PC-3 (cell line): Measurements from ENCODE around the gene RPS6KC1. TPM values are rescaled to one million over a fixed set of nuclear protein-coding genes. Genes with fewer than 3 reads are reported as not detected.
"Not testable (repeated sequence)": the region's sequence is repeated elsewhere in the genome, so short reads cannot be mapped to it uniquely, and the experiment has no call there.

Experiments
- ATAC-seq: fragments of 200-7000 bp; cut with Tn5 transposase; 2 replicates; pipeline ENCODE4 v1.9.1; 2020; ENCODE audit warnings: mild to moderate bottlenecking, moderate library complexity
- BruUV-seq: library from RNA; stranded (reverse); fragments of 400-500 nt; replicated peaks from 2 replicates; lab custom pipeline; 2021; lab: Mats Ljungman, UMichigan
- CTCF ChIA-PET: fragments of 300-600 bp; sonication (Branson Sonifier 250); formaldehyde crosslinking; loops from one replicate; lab custom pipeline; 2022; ENCODE audit warnings: antibody characterized with exemption; lab: Charles Lee
- POLR2A ChIA-PET: fragments of 300-600 bp; sonication (Branson Sonifier 250); formaldehyde crosslinking; loops from one replicate; lab custom pipeline; 2022; ENCODE audit warnings: antibody characterized with exemption; ENCODE audit not compliant: unreplicated experiment; lab: Charles Lee
- DNase-seq: peaks from one replicate; pipeline ENCODE4 v3.0.0-alpha.2; 2015
- H2AFZ ChIP-seq: fragments of 300-600 bp; sonication (generic); 2 replicates; pipeline ENCODE4 v1.6.0; 2016; ENCODE audit warnings: antibody characterized with exemption, low read length
- H3F3A ChIP-seq: fragments of 300-600 bp; sonication (generic); one replicate; pipeline ENCODE4 v1.6.0; 2017; ENCODE audit warnings: antibody characterized with exemption, low read length, control low read depth, mild to moderate bottlenecking; ENCODE audit not compliant: unreplicated experiment
- H3K27ac ChIP-seq: fragments of 300-600 bp; sonication (generic); 2 replicates; pipeline ENCODE4 v1.5.1; 2016; ENCODE audit warnings: mild to moderate bottlenecking, low read length
- H3K27me3 ChIP-seq: fragments of 300-600 bp; sonication (generic); 2 replicates; pipeline ENCODE4 v1.6.1; 2016; ENCODE audit warnings: low read length, mixed read lengths
- H3K36me3 ChIP-seq: fragments of 300-600 bp; sonication (generic); 2 replicates; pipeline ENCODE4 v1.6.1; 2016; ENCODE audit warnings: low read depth, mixed run types, low read length, mixed read lengths
- H3K4me1 ChIP-seq: fragments of 300-600 bp; sonication (generic); 2 replicates; pipeline ENCODE4 v1.5.1; 2016; ENCODE audit warnings: low read length; ENCODE audit not compliant: insufficient read depth
- H3K4me2 ChIP-seq: fragments of 300-600 bp; sonication (generic); 2 replicates; pipeline ENCODE4 v1.6.0; 2016; ENCODE audit warnings: low read length
- H3K4me3 ChIP-seq: fragments of 300-600 bp; sonication (generic); 2 replicates; pipeline ENCODE4 v1.5.1; 2016; ENCODE audit warnings: mild to moderate bottlenecking, low read length, mixed read lengths
- H3K79me2 ChIP-seq: fragments of 300-600 bp; sonication (generic); 2 replicates; pipeline ENCODE4 v1.6.1; 2017; ENCODE audit warnings: low read length, mixed read lengths
- H3K9ac ChIP-seq: fragments of 300-600 bp; sonication (generic); 2 replicates; pipeline ENCODE4 v1.6.0; 2016; ENCODE audit warnings: mild to moderate bottlenecking, low read length
- H3K9me2 ChIP-seq: fragments of 300-600 bp; sonication (generic); replicated peaks from 2 replicates; pipeline ENCODE4 v1.6.1; 2016; ENCODE audit warnings: mixed run types, low read length, mixed read lengths
- H3K9me3 ChIP-seq: fragments of 300-600 bp; sonication (generic); 2 replicates; pipeline ENCODE4 v1.6.1; 2016; ENCODE audit warnings: low read length, mixed read lengths
- H4K20me1 ChIP-seq: fragments of 300-600 bp; sonication (generic); 2 replicates; pipeline ENCODE4 v1.6.1; 2016; ENCODE audit warnings: low read length, mixed read lengths
- CTCF ChIP-seq: fragments of 300-600 bp; sonication (generic); conservative IDR thresholded peaks from 2 replicates; pipeline ENCODE4 v1.5.1; 2017; ENCODE audit warnings: antibody characterized with exemption, low read depth, mild to moderate bottlenecking, low read length
- EZH2 ChIP-seq: fragments of 300-600 bp; sonication (generic); IDR thresholded peaks from one replicate; pipeline ENCODE4 v1.6.1; 2017; ENCODE audit warnings: antibody characterized with exemption, mild to moderate bottlenecking, low read length; ENCODE audit not compliant: unreplicated experiment
- EZH2phosphoT487 ChIP-seq: fragments of 300-600 bp; sonication (generic); IDR thresholded peaks from 2 replicates; pipeline ENCODE4 v1.6.1; 2018; ENCODE audit warnings: mild to moderate bottlenecking, antibody characterized with exemption, low read length, borderline replicate concordance
- intact Hi-C: fragments of 100-400 bp; cut with micrococcal nuclease; formaldehyde crosslinking; loops from 2 replicates; pipeline ENCODE4 v1.9.0; 2023
- total RNA-seq: library from RNA; depleted of rRNA; stranded (reverse); fragments of >200 nt; gene quantifications from 2 replicates; pipeline ENCODE4 v1.2.3, GENCODE V29; 2014

Gene RPS6KC1
- total RNA-seq, 1 experiment from 2014 or later: 21.1 TPM

DNA sequence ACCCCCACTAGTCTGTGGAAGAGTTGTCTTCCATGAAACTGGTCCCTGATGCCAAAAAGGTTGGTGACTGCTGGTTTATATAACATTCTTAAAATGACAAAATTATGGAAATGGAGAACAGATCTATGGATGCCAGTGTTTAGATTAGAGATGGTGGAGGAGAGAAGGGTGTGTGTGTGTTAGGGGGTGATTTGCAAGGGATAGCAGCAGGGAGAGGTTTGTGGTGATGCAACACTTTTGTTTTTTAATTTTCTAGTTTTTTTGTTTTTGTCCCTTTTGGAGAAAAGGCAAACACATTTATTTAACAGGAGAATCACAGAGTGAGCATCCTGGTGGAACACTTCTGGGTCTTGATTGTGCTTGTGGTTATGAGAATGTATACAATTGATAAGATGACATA lies 143.8 kb downstream of the RPS6KC1 start:
- Histone ChIP-seq H3K4me2 (no peak overlapping the region), H3K9ac (no peak overlapping the region), H3K4me1 (no peaks in the 10 kb centered on the region), H3K27ac (no peak overlapping the region), H3K36me3 (no peaks in the 10 kb centered on the region; the same call in 1 of the 2 replicates), H3K79me2 (no peaks in the 10 kb centered on the region), H2AFZ (no peak overlapping the region), H3K4me3 (no peak overlapping the region), H3K9me3 (no peaks in the 10 kb centered on the region), H4K20me1 (no peaks in the 10 kb centered on the region), H3K9me2 (no peaks in the 10 kb centered on the region), H3K27me3 (no peaks in the 10 kb centered on the region), H3F3A (no peaks in the 10 kb centered on the region)
- ChIA-PET POLR2A (no interaction called here), CTCF (no interaction called here)
- ATAC-seq (no peak), DNase-seq (no peak)
- no peak for TF ChIP-seq EZH2
- no peak for TF ChIP-seq CTCF
- TF ChIP-seq EZH2phosphoT487: no peak
- intact Hi-C loops: no loop called here
- BruUV-seq: no TSS peak

- H3K79me2 ChIP-seq, CTCF ChIA-PET, H3K9me2 ChIP-seq, H3K27me3 ChIP-seq, H3K9me3 ChIP-seq, POLR2A ChIA-PET, BruUV-seq, intact Hi-C loops, H3K4me2 ChIP-seq, H3K4me1 ChIP-seq, H3K36me3 ChIP-seq, H3K27ac ChIP-seq, H3F3A ChIP-seq, H2AFZ ChIP-seq, DNase-seq, H3K4me3 ChIP-seq, H4K20me1 ChIP-seq, H3K9ac ChIP-seq: not testable (repeated sequence)
- ATAC-seq: peak; percentile 56
Measured at GRCh38 chr1:213196328-213197054, 145.4 kb downstream of the RPS6KC1 start.

DNA sequence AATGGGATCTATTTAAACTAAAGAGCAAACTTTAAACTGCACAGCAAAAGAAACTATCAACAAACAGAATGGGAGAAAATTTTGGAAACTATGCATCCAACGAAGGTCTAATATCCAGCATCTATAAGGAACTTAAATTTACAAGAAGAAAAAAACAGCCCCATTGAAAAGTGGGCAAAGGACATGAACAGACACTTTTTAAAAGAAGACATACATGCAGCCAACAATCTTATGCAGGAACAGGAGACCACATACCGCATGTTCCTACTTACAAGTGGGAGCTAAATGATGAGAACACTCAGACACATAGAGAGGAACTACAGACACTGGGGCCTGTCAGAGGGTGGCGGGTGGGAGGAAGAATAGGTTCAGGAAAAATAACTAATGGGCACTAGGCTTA lies 149.6 kb downstream of the RPS6KC1 start:
- TF ChIP-seq EZH2phosphoT487 (no peak), EZH2 (no peak), CTCF (no peak)
- Histone ChIP-seq H3K9me2 (no peaks in the 10 kb centered on the region), H4K20me1 (no peaks in the 10 kb centered on the region), H2AFZ (no peak overlapping the region), H3K27ac (no peak overlapping the region), H3K79me2 (no peaks in the 10 kb centered on the region), H3K4me2 (no peak overlapping the region), H3K4me3 (no peak overlapping the region), H3K36me3 (no peaks in the 10 kb centered on the region; the same call in 1 of the 2 replicates), H3K9me3 (no peaks in the 10 kb centered on the region), H3F3A (no peaks in the 10 kb centered on the region), H3K9ac (no peak overlapping the region), H3K4me1 (no peaks in the 10 kb centered on the region), H3K27me3 (no peaks in the 10 kb centered on the region)
- intact Hi-C loops: no loop called here
- BruUV-seq: no TSS peak
- ATAC-seq (no peak), DNase-seq (no peak)
- CTCF ChIA-PET: no interaction called here
- POLR2A ChIA-PET: no interaction called here
